SK-N-SH treated with all-trans-retinoic acid at 6 μM for 48 hours (cell line): Measurements from ENCODE around the gene DENND2A.
"Not testable (repeated sequence)": the region's sequence is repeated elsewhere in the genome, so short reads cannot be mapped to it uniquely, and the experiment has no call there.

ENCODE experiments used
- ATAC-seq: fragments of 200-7000 bp; cut with Tn5 transposase; 3 replicates; pipeline ENCODE4 v1.9.1; 2020; ENCODE audit warnings: mild to moderate bottlenecking, moderate library complexity
- ARNTL ChIP-seq: fragments of 450-650 bp; formaldehyde crosslinking; IDR thresholded peaks from 2 replicates; pipeline ENCODE4 v1.5.0; 2020; ENCODE audit warnings: low read depth, mild to moderate bottlenecking, moderate library complexity, borderline replicate concordance
- BACH2 ChIP-seq: fragments of 250-450 bp; sonication (Bioruptor Pico); IDR thresholded peaks from 2 replicates; pipeline ENCODE4 v1.9.0; 2021; ENCODE audit warnings: mild to moderate bottlenecking, borderline replicate concordance
- CREB5 ChIP-seq: fragments of 250-450 bp; sonication (Bioruptor Pico); IDR thresholded peaks from 2 replicates; pipeline ENCODE4 v1.5.1; 2020; ENCODE audit warnings: low read depth, mild to moderate bottlenecking, moderate library complexity
- CSDC2 ChIP-seq: fragments of 250-450 bp; sonication (Bioruptor Pico); IDR thresholded peaks from 2 replicates; pipeline ENCODE4 v1.5.0; 2020; ENCODE audit warnings: mild to moderate bottlenecking, moderate library complexity
- CSRNP3 ChIP-seq: fragments of 250-450 bp; sonication (Bioruptor Pico); IDR thresholded peaks from 2 replicates; pipeline ENCODE4 v1.5.1; 2021; ENCODE audit warnings: mild to moderate bottlenecking, moderate library complexity
- ESRRG ChIP-seq: fragments of 250-450 bp; sonication (Bioruptor Pico); IDR thresholded peaks from 2 replicates; pipeline ENCODE4 v1.6.1; 2021; ENCODE audit warnings: mild to moderate bottlenecking
- GLIS3 ChIP-seq: fragments of 250-450 bp; sonication (Bioruptor Pico); IDR thresholded peaks from 2 replicates; pipeline ENCODE4 v1.5.0; 2020; ENCODE audit warnings: mild to moderate bottlenecking, moderate library complexity
- OSR1 ChIP-seq: fragments of 250-450 bp; sonication (Bioruptor Pico); IDR thresholded peaks from 2 replicates; pipeline ENCODE4 v1.8.0; 2022; ENCODE audit warnings: moderate library complexity, mild to moderate bottlenecking, inconsistent platforms
- PATZ1 ChIP-seq: fragments of 250-450 bp; sonication (Bioruptor Pico); IDR thresholded peaks from 2 replicates; pipeline ENCODE4 v1.8.0; 2020; ENCODE audit warnings: mild to moderate bottlenecking, moderate library complexity, borderline replicate concordance
- PPARA ChIP-seq: fragments of 250-450 bp; sonication (Bioruptor Pico); IDR thresholded peaks from 2 replicates; pipeline ENCODE4 v1.5.0; 2020; ENCODE audit warnings: mild to moderate bottlenecking, borderline replicate concordance
- RARB ChIP-seq: fragments of 250-450 bp; sonication (Bioruptor Pico); IDR thresholded peaks from 2 replicates; pipeline ENCODE4 v1.8.0; 2021; ENCODE audit warnings: mild to moderate bottlenecking, moderate library complexity
- TOX ChIP-seq: fragments of 250-450 bp; sonication (Bioruptor Pico); IDR thresholded peaks from 2 replicates; pipeline ENCODE4 v1.8.0; 2021; ENCODE audit warnings: mild to moderate bottlenecking, moderate library complexity, borderline replicate concordance
- TSHZ2 ChIP-seq: fragments of 250-450 bp; sonication (Bioruptor Pico); IDR thresholded peaks from 2 replicates; pipeline ENCODE4 v1.5.0; 2020; ENCODE audit warnings: mild to moderate bottlenecking, moderate library complexity
- ZC3H10 ChIP-seq: fragments of 250-450 bp; sonication (Bioruptor Pico); IDR thresholded peaks from 2 replicates; pipeline ENCODE4 v1.5.1; 2021; ENCODE audit warnings: mild to moderate bottlenecking, moderate library complexity
- ZFP3 ChIP-seq: fragments of 250-450 bp; sonication (Bioruptor Pico); IDR thresholded peaks from 2 replicates; pipeline ENCODE4 v1.5.0; 2020; ENCODE audit warnings: mild to moderate bottlenecking, moderate library complexity
- ZFP30 ChIP-seq: fragments of 450-650 bp; formaldehyde crosslinking; IDR thresholded peaks from 2 replicates; pipeline ENCODE4 v1.5.0; 2022; ENCODE audit warnings: mild to moderate bottlenecking, moderate library complexity
- ZNF565 ChIP-seq: fragments of 450-650 bp; formaldehyde crosslinking; conservative IDR thresholded peaks from 2 replicates; pipeline ENCODE4 v1.5.0; 2020; ENCODE audit warnings: low read depth, mild to moderate bottlenecking, moderate library complexity
- ZNF8 ChIP-seq: fragments of 450-650 bp; formaldehyde crosslinking; IDR thresholded peaks from 2 replicates; pipeline ENCODE4 v1.5.0; 2020; ENCODE audit warnings: mild to moderate bottlenecking, moderate library complexity
- TF ChIP-seq, protein P1 (sequence below): fragments of 250-450 bp; sonication (Bioruptor Pico); IDR thresholded peaks from 2 replicates; pipeline ENCODE4 v1.8.0; 2021; ENCODE audit warnings: low read depth, mild to moderate bottlenecking, moderate library complexity, borderline replicate concordance

Gene DENND2A

DNA sequence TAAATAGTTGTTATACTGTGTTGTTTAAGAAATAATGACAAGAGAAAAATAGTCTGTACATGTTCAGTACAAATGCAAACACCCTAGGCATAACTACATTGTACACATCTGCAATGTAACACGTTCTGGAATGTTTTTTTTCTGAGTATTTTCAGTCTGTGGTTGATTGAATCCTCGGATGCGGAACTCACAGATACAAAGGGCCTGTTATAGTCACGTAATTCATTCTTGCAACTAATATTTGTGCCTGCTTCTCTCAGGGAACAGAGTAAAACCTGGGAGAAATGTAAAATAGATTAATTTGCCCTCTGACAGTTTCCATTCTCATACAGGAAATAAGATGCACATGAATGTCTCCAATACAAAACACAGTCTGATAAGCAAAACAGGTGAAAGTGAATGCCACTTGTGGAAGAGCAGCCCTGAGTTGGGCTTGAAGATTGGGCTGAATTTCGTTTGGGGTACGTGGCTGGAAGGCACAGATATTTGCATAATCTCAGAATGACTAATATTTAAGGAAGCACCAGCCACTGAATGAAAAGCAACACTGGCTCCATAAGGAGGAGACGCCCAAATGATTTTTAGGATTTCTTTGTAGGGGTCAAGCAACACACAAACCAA is 19.1 kb downstream of the DENND2A start:
- TF ChIP-seq OSR1 (CRISPR knock-in tag): no peak
- no peak for TF ChIP-seq CREB5 (CRISPR knock-in tag)
- TF ChIP-seq ZFP30: no peak
- no peak for TF ChIP-seq ZFP3 (CRISPR knock-in tag)
- TF ChIP-seq TOX (CRISPR knock-in tag): no peak
- no peak for TF ChIP-seq ARNTL
- TF ChIP-seq TSHZ2: no peak
- no peak for TF ChIP-seq BACH2 (CRISPR knock-in tag)
- no peak for TF ChIP-seq CSDC2 (CRISPR knock-in tag)
- TF ChIP-seq ZNF565 (CRISPR knock-in tag): no peak
- no peak for TF ChIP-seq CSRNP3 (CRISPR knock-in tag)
- no peak for TF ChIP-seq RARB (CRISPR knock-in tag)
- no peak for TF ChIP-seq ZNF8 (CRISPR knock-in tag)
- no peak for TF ChIP-seq GLIS3
- TF ChIP-seq, protein P1, sequence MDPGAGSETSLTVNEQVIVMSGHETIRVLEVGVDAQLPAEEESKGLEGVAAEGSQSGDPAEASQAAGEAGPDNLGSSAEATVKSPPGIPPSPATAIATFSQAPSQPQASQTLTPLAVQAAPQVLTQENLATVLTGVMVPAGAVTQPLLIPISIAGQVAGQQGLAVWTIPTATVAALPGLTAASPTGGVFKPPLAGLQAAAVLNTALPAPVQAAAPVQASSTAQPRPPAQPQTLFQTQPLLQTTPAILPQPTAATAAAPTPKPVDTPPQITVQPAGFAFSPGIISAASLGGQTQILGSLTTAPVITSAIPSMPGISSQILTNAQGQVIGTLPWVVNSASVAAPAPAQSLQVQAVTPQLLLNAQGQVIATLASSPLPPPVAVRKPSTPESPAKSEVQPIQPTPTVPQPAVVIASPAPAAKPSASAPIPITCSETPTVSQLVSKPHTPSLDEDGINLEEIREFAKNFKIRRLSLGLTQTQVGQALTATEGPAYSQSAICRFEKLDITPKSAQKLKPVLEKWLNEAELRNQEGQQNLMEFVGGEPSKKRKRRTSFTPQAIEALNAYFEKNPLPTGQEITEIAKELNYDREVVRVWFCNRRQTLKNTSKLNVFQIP: no peak
- no peak for TF ChIP-seq PATZ1 (CRISPR knock-in tag)
- ATAC-seq: no peak

DNA sequence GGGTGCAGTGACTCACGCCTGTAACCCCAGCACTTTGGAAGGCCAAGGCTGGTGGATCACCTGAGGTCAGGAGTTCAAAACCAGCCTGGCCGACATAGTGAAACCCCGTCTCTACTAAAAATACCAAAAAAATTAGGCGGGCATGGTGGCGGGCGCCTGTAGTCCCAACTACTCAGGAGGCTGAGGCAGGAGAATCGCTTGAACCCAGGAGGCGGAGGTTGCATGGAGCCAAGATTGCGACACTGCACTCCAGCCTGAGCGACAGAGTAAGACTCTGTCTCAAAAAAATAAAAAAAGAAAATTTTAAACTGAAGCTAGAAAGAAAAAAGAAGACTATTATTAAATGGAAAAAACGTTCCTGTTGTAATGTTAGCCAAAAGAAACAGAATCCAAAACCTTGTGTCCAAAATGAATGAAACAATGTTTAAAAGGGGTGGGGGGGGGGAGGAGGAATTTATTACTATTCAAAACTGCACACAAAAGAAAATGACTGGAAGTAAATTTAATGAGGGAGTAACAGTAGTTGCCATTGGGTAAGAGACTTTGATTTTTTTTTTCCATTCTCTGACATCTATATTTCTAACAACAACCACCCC is 20.6 kb downstream of the DENND2A start:
- ATAC-seq: not testable (repeated sequence)

- TF ChIP-seq CREB5 (CRISPR knock-in tag) (no peak), ZFP30 (no peak), PPARA (CRISPR knock-in tag) (no peak), ZNF8 (CRISPR knock-in tag) (no peak), GLIS3 (no peak)
- no peak for ATAC-seq
Measured at GRCh38 chr7:140619176-140619575, 21.4 kb downstream of the DENND2A start.

GRCh38 chr7:140618306-140618705 is 22.3 kb downstream of the DENND2A start:
- no peak for ATAC-seq
- TF ChIP-seq RARB (CRISPR knock-in tag) (no peak), CREB5 (CRISPR knock-in tag) (no peak), ZC3H10 (CRISPR knock-in tag) (no peak), ESRRG (CRISPR knock-in tag) (no peak), PATZ1 (CRISPR knock-in tag) (no peak), OSR1 (CRISPR knock-in tag) (no peak), CSDC2 (CRISPR knock-in tag) (no peak), ZFP30 (no peak), ZNF565 (CRISPR knock-in tag) (no peak)
